Calu3 (cell line): ENCODE results near the gene GALK2. TPM values are rescaled to one million over a fixed set of nuclear protein-coding genes. Genes with fewer than 3 reads are reported as not detected.
"Not testable (repeated sequence)": the region's sequence is repeated elsewhere in the genome, so short reads cannot be mapped to it uniquely, and the experiment has no call there.

Experiments
- BruUV-seq: library from RNA; stranded (reverse); fragments of 400-500 nt; replicated peaks from 2 replicates; lab custom pipeline; 2021; lab: Mats Ljungman, UMichigan
- CTCF ChIA-PET: fragments of 300-600 bp; sonication (Branson Sonifier 250); formaldehyde crosslinking; loops from one replicate; lab custom pipeline; 2022; ENCODE audit warnings: antibody characterized with exemption; lab: Charles Lee
- DNase-seq: peaks from one replicate; pipeline ENCODE4 v3.0.0; 2022
- H3K27ac Mint-ChIP-seq: one replicate; pipeline ENCODE4 v1.8.0; 2022; ENCODE audit warnings: mixed read lengths; ENCODE audit not compliant: unreplicated experiment
- H3K27me3 Mint-ChIP-seq: one replicate; pipeline ENCODE4 v1.8.0; 2022; ENCODE audit warnings: mixed read lengths; ENCODE audit not compliant: unreplicated experiment
- H3K36me3 Mint-ChIP-seq: one replicate; pipeline ENCODE4 v1.8.0; 2022; ENCODE audit warnings: mild to moderate bottlenecking, moderate library complexity, mixed read lengths; ENCODE audit not compliant: insufficient read depth, unreplicated experiment
- H3K4me1 Mint-ChIP-seq: one replicate; pipeline ENCODE4 v1.8.0; 2022; ENCODE audit warnings: mild to moderate bottlenecking, low read depth, mixed read lengths; ENCODE audit not compliant: unreplicated experiment
- H3K4me3 Mint-ChIP-seq: one replicate; pipeline ENCODE4 v1.8.0; 2022; ENCODE audit warnings: mild to moderate bottlenecking, low read depth, moderate library complexity, mixed read lengths; ENCODE audit not compliant: unreplicated experiment
- H3K9me3 Mint-ChIP-seq: one replicate; pipeline ENCODE4 v1.8.0; 2022; ENCODE audit warnings: low read depth, mixed read lengths; ENCODE audit not compliant: unreplicated experiment
- intact Hi-C: fragments of 100-400 bp; cut with micrococcal nuclease; formaldehyde crosslinking; loops from one replicate; pipeline ENCODE4 v1.10.0; 2022; ENCODE audit not compliant: unreplicated experiment
- total RNA-seq: library from RNA; stranded (reverse); gene quantifications from 2 replicates; pipeline ENCODE4 v1.2.3, GENCODE V29; 2022
- TF ChIP-seq, protein P1 (sequence below): fragments of 200-600 bp; IDR thresholded peaks from one replicate; pipeline ENCODE4 v1.8.0; 2022; ENCODE audit warnings: antibody characterized with exemption; ENCODE audit not compliant: unreplicated experiment

Gene GALK2
- total RNA-seq, 1 experiment from 2014 or later, result 48.3 TPM

DNA sequence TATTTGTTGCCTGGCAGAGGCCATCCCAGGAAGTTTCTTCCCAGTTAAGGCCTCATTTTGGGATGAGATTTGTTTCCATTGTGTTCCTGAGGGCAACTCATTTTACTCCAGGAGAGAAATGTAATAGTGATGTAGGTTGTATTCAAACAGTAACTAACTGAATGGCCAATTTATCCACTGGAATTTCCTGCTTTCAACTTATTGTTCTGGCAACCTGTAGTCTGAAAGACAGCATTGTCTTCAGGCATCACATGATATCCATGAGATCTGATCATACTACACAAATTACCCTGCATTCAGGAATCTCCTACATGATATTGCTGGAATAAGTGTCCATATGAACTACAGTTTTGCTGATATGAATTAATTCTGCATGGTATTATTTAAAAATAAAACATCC lies 173.5 kb downstream of the GALK2 start:
- no peaks in the 10 kb centered on the region for H3K4me1 Mint-ChIP-seq
- H3K27me3 Mint-ChIP-seq, result no peaks in the 10 kb centered on the region
- TF ChIP-seq, protein P1, sequence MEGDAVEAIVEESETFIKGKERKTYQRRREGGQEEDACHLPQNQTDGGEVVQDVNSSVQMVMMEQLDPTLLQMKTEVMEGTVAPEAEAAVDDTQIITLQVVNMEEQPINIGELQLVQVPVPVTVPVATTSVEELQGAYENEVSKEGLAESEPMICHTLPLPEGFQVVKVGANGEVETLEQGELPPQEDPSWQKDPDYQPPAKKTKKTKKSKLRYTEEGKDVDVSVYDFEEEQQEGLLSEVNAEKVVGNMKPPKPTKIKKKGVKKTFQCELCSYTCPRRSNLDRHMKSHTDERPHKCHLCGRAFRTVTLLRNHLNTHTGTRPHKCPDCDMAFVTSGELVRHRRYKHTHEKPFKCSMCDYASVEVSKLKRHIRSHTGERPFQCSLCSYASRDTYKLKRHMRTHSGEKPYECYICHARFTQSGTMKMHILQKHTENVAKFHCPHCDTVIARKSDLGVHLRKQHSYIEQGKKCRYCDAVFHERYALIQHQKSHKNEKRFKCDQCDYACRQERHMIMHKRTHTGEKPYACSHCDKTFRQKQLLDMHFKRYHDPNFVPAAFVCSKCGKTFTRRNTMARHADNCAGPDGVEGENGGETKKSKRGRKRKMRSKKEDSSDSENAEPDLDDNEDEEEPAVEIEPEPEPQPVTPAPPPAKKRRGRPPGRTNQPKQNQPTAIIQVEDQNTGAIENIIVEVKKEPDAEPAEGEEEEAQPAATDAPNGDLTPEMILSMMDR, result no peak
- intact Hi-C loops, result no loop called here
- BruUV-seq, result no TSS peak
- peak overlapping the region; percentile 64 for H3K27ac Mint-ChIP-seq
- H3K4me3 Mint-ChIP-seq, result no peak overlapping the region
- peaks cover 4% of the 10 kb centered on the region for H3K9me3 Mint-ChIP-seq
- DNase-seq, result no peak
- CTCF ChIA-PET, result interaction anchor here (0.5 kb wide), 1 partner anchor 34 kb away, joined by 3 read pairs; no protein-coding TSS in a partner anchor
- peaks cover 4% of the 10 kb centered on the region for H3K36me3 Mint-ChIP-seq

DNA sequence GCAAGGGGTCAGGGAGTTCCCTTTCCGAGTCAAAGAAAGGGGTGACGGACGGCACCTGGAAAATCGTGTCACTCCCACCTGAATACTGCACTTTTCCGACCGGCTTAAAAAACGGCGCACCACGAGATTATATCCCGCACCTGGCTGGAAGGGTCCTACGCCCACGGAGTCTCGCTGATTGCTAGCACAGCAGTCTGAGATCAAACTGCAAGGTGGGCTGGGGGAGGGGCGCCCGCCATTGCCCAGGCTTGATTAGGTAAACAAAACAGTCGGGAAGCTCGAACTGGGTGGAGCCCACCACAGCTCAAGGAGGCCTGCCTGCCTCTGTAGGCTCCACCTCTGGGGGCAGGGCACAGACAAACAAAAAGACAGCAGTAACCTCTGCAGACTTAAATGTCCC lies 184.4 kb downstream of the GALK2 start:
- H3K9me3 Mint-ChIP-seq, H3K4me3 Mint-ChIP-seq, H3K27ac Mint-ChIP-seq, H3K36me3 Mint-ChIP-seq, H3K4me1 Mint-ChIP-seq, CTCF ChIA-PET, H3K27me3 Mint-ChIP-seq, intact Hi-C loops, DNase-seq, BruUV-seq: not testable (repeated sequence)

DNA sequence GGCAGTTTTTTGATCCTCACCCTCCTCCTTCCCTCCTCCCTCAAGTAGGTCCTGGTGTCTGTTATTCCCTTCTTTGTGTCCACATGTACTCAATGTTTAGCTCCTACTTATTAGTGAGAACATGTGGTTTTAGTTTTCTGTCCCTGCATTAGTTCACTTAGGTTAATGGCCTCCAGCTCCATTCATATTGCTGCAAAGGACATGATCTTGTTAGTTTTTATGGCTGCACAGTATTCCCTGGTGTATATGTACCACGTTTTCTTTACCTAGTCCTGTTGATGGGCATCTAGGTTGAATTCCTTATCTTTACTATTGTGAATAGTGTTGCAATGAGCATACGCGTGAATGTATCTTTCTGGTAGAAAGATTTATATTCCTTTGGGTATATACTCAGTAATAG lies 191.3 kb downstream of the GALK2 start:
- BruUV-seq, result no TSS peak
- Mint-ChIP-seq H3K27me3 (no peaks in the 10 kb centered on the region), H3K4me1 (no peaks in the 10 kb centered on the region), H3K27ac (no peak overlapping the region), H3K9me3 (no peaks in the 10 kb centered on the region), H3K4me3 (no peak overlapping the region), H3K36me3 (no peaks in the 10 kb centered on the region)
- intact Hi-C loops, result no loop called here
- TF ChIP-seq, protein P1, result no peak
- CTCF ChIA-PET, result no interaction called here
- DNase-seq, result no peak

DNA sequence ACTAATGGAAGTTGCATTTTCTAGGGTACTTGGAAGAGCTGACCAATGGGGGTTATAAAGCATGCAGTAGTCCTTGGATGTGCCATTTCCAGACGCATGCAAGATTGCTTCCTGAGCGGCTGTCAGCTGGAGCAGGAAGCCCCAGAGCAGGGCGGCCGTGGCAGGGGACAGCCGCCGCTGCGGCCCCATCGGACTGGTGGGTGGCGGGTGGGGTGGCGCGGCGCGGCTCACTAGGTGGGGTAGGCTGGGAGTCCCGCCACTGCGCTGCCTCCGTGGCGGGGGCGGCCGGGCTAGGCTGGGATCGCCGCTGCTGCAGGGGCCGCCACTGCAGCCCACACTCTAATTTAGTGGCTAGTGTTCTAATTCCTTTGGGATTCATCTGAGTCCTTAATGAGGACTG lies 196.4 kb downstream of the GALK2 start:
- no peaks in the 10 kb centered on the region for H3K27me3 Mint-ChIP-seq
- DNase-seq, result no peak
- TF ChIP-seq, protein P1, result no peak
- CTCF ChIA-PET, result no interaction called here
- H3K36me3 Mint-ChIP-seq, result no peaks in the 10 kb centered on the region
- H3K4me3 Mint-ChIP-seq, result no peak overlapping the region
- no peaks in the 10 kb centered on the region for H3K4me1 Mint-ChIP-seq
- H3K9me3 Mint-ChIP-seq, result no peaks in the 10 kb centered on the region
- no TSS peak for BruUV-seq
- no peak overlapping the region for H3K27ac Mint-ChIP-seq
- intact Hi-C loops, result no loop called here

DNA sequence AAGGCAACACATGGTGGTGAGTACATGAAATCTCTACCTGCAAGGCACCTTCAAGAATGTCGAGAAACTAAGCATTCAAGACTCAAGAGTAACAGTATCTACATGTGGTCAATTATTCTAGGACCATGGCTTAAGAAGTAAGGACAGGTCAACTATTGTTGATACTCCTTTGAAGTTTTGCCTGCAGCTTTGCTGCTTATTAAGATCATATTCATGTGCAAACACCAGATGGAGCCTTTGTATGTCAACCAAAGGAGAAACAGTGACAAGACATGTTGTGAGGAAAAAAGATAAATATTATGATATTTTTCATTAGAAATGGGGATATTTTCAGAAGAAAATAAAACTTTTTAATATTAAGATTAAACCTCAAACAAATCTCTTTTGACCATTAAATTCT lies 200.7 kb downstream of the GALK2 start:
- intact Hi-C loops, result no loop called here
- TF ChIP-seq, protein P1, result no peak
- Mint-ChIP-seq H3K4me3 (no peak overlapping the region), H3K9me3 (no peaks in the 10 kb centered on the region), H3K27ac (no peak overlapping the region), H3K27me3 (no peaks in the 10 kb centered on the region), H3K36me3 (no peaks in the 10 kb centered on the region), H3K4me1 (no peaks in the 10 kb centered on the region)
- CTCF ChIA-PET, result no interaction called here
- no peak for DNase-seq
- BruUV-seq, result no TSS peak
